NT2/D1 (cell line): ENCODE results near the gene EFCAB10.

Experiments used
- DNase-seq: peaks from one replicate; pipeline ENCODE4 v3.0.0-alpha.2; 2011; ENCODE audit warnings: low read depth, low spot score
- H3K27me3 ChIP-seq: 2 replicates; pipeline ENCODE4 v1.6.0; 2011; ENCODE audit warnings: mild to moderate bottlenecking; ENCODE audit not compliant: insufficient read length, insufficient read depth
- H3K36me3 ChIP-seq: 2 replicates; pipeline ENCODE4 v1.6.1; 2011; ENCODE audit warnings: mild to moderate bottlenecking, low read length, mixed read lengths; ENCODE audit not compliant: insufficient read depth, insufficient read length
- H3K4me1 ChIP-seq: 2 replicates; pipeline ENCODE4 v1.5.1; 2011; ENCODE audit not compliant: insufficient read depth, insufficient read length
- H3K4me3 ChIP-seq: 2 replicates; pipeline ENCODE4 v1.5.1; 2011; ENCODE audit warnings: low read depth; ENCODE audit not compliant: insufficient read length
- H3K9ac ChIP-seq: 2 replicates; pipeline ENCODE4 v1.6.0; 2011; ENCODE audit warnings: low read depth; ENCODE audit not compliant: insufficient read length
- H3K9me3 ChIP-seq: 2 replicates; pipeline ENCODE4 v1.5.1; 2011; ENCODE audit warnings: mild to moderate bottlenecking, low read length; ENCODE audit not compliant: insufficient read depth
- SUZ12 ChIP-seq: IDR thresholded peaks from 2 replicates; pipeline ENCODE4 v1.6.1; 2011; ENCODE audit not compliant: insufficient read length, insufficient read depth; ENCODE audit errors: extremely low read depth
- YY1 ChIP-seq: IDR thresholded peaks from 2 replicates; pipeline ENCODE4 v1.6.1; 2011; ENCODE audit not compliant: insufficient read length, insufficient read depth
- ZNF274 ChIP-seq: IDR thresholded peaks from 2 replicates; pipeline ENCODE4 v1.6.1; 2011; ENCODE audit warnings: mild to moderate bottlenecking, low read depth, low read length

EFCAB10 gene

DNA sequence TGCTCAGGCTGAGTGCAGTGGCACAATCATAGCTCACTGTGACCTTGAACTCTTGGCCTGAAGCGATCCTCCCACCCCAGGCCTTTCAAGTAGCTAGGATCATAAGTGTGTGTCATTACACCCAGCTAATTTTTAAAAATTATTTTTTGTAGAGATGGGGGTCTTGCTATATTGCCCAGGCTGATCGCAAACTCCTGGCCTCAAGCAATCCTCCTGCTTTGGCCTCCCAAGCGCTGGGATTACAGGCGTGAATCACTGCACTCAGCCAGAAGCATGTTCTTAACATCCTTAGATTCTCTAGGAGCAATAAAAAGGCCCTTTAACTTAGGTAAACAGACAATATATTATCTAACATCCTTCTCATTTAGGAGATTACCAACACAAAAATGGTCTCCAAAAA lies 38.3 kb upstream of the EFCAB10 start:
- Histone ChIP-seq H3K9ac (no peak overlapping the region), H3K27me3 (no peaks in the 10 kb centered on the region), H3K36me3 (peaks cover 19% of the 10 kb centered on the region), H3K4me1 (no peaks in the 10 kb centered on the region), H3K4me3 (no peak overlapping the region), H3K9me3 (no peaks in the 10 kb centered on the region)
- TF ChIP-seq YY1 = no peak
- no peak for TF ChIP-seq SUZ12
- TF ChIP-seq ZNF274 = no peak
- DNase-seq = no peak

DNA sequence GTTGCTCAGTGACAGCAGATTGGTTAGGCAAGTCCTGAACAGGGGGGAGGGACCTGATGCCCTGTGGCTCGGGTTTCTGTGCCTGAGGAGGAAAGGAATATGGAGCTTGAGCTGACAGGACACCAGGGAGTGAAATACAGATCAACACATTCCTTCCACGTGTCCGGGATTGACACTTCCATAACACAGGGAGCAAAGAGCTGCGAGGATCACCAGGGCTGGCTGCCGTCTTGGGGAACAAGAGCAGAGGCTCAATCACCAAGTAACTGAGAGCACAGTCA lies 36.7 kb upstream of the EFCAB10 start:
- no peaks in the 10 kb centered on the region for H3K9me3 ChIP-seq
- no peak for DNase-seq
- no peak overlapping the region for H3K4me3 ChIP-seq
- no peak overlapping the region for H3K9ac ChIP-seq
- peaks cover 26% of the 10 kb centered on the region for H3K36me3 ChIP-seq
- TF ChIP-seq YY1 (no peak), SUZ12 (no peak), ZNF274 (no peak)
- H3K27me3 ChIP-seq = no peaks in the 10 kb centered on the region
- H3K4me1 ChIP-seq = no peaks in the 10 kb centered on the region

DNA sequence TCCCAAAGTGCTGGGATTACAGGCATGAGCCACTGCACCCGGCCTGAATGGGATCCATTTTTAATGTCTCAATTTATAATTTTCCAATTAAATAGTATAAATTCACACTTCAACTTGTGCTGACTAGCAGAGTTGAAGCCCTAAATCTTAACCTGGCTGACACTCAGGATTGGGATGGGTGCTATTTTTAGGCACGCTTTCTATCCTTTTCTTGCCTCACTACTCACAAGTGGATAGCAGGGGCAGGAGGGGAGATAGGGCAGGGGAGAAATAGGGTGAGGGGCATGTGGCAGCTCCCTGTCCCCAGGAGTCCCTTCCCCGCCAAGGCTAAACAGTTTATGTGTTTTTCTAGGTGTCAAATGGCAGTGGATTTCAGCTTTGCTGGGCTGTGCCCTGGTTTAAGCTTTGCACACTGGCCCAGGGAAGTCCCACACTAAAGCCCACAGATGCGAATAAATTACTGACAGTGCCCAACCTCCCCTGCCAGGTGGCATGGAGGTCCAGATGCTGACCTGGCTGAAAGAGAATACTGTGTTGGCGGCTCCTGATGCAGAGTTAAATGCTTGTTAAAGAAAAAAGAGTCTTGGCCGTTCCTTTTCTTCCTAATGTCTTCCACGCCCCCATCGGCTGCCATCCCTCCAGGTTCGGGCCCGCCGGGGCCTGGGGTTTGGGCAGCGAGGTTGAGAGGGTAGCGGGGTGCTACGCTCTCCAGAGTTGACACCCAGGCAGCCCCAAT lies 36.2 kb upstream of the EFCAB10 start:
- Histone ChIP-seq H3K9ac (no peak overlapping the region), H3K36me3 (peaks cover 26% of the 10 kb centered on the region), H3K4me3 (no peak overlapping the region), H3K4me1 (no peaks in the 10 kb centered on the region), H3K27me3 (no peaks in the 10 kb centered on the region), H3K9me3 (no peaks in the 10 kb centered on the region)
- DNase-seq = no peak
- no peak for TF ChIP-seq ZNF274
- TF ChIP-seq SUZ12 = no peak
- no peak for TF ChIP-seq YY1

DNA sequence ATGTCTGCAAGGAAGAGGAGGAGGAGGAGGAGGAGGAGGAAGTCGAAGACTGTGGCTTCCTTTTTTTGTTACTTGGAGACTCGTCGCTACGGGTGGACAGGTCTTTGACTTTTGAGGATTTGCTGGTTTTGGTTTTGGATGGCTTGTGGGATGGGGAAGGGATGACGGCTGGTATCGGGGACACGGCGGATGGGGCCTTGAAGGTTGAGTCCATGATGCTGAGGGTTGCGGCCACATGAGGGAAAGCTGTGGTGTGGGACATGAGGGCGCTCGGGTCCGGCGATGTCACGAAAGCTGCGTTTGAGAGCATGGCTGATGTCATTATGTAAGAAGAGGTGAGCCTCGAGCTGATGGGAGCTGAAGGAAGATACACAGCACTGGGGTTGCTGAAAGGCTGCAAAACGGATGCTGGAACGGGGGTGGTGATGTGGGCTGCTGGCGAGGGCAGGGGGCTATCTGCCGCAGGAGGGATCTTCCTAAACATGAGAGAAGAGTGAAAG lies 33.1 kb upstream of the EFCAB10 start:
- DNase-seq = no peak
- Histone ChIP-seq H3K9me3 (no peaks in the 10 kb centered on the region), H3K4me3 (no peak overlapping the region), H3K9ac (peak overlapping the region; percentile 21), H3K27me3 (no peaks in the 10 kb centered on the region), H3K4me1 (peaks cover 2% of the 10 kb centered on the region), H3K36me3 (peaks cover 20% of the 10 kb centered on the region)
- TF ChIP-seq ZNF274 = no peak
- no peak for TF ChIP-seq YY1
- no peak for TF ChIP-seq SUZ12

DNA sequence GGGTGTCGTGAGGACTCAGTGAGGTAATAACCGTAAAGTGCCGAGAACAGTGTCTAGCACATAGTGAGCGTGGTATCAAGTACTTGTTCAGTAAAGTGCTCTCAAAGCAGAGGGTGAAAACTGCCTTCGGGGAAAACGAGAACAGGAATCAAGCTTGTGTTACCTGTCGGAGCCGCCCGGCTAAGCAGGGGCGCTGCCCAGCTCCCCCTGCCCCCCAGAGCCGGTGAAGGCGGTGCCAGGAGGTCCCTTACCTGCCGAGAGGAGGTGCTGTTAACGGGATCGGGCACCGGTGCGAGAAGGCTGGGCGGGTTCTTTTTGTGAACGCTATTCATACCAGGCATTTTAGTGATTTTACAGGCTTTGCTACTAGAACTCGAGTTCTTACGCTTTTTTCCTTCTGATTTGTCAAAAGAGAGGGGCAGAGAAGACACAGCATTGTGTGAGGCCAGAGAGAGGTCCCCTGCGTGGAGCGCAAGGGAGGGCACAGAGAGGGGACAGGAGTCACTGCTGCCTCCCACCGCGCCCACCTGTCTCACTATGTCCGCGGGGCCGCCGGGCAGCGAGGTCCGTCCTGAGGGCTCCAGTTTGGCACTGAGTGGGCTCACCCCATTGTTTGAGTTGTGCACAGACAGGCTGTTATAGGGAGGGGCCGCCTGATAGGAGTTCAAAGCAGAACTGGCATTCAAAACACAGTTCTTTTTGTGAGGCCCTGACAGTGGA lies 32.5 kb upstream of the EFCAB10 start:
- no peak for DNase-seq
- Histone ChIP-seq H3K9ac (no peak overlapping the region), H3K4me3 (no peak overlapping the region), H3K9me3 (no peaks in the 10 kb centered on the region), H3K27me3 (no peaks in the 10 kb centered on the region), H3K36me3 (peaks cover 20% of the 10 kb centered on the region), H3K4me1 (peaks cover 2% of the 10 kb centered on the region)
- no peak for TF ChIP-seq ZNF274
- no peak for TF ChIP-seq SUZ12
- no peak for TF ChIP-seq YY1

DNA sequence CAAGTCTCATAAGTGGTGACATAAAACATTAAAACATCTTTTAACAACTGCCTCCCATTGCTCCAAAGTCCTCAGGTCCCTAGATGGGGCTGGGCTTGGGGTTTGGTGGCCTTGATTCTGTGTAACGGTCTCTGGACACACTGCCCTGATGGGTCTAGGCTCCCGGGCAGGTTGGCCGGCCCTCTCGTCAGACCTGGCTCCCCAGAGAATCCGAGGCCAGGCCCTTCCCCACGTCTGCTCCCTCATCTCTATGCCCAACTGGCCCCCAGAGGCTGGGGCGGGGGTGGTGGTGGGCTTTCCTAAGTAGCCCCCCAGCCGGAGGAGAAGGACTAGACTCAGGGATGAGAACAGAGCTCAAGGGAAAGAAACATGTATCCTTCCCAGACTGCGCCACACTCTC lies 31.5 kb upstream of the EFCAB10 start:
- H3K4me3 ChIP-seq = no peak overlapping the region
- H3K27me3 ChIP-seq = no peaks in the 10 kb centered on the region
- no peaks in the 10 kb centered on the region for H3K9me3 ChIP-seq
- TF ChIP-seq SUZ12 = no peak
- H3K9ac ChIP-seq = no peak overlapping the region
- H3K36me3 ChIP-seq = peaks cover 20% of the 10 kb centered on the region
- peaks cover 2% of the 10 kb centered on the region for H3K4me1 ChIP-seq
- DNase-seq = no peak

DNA sequence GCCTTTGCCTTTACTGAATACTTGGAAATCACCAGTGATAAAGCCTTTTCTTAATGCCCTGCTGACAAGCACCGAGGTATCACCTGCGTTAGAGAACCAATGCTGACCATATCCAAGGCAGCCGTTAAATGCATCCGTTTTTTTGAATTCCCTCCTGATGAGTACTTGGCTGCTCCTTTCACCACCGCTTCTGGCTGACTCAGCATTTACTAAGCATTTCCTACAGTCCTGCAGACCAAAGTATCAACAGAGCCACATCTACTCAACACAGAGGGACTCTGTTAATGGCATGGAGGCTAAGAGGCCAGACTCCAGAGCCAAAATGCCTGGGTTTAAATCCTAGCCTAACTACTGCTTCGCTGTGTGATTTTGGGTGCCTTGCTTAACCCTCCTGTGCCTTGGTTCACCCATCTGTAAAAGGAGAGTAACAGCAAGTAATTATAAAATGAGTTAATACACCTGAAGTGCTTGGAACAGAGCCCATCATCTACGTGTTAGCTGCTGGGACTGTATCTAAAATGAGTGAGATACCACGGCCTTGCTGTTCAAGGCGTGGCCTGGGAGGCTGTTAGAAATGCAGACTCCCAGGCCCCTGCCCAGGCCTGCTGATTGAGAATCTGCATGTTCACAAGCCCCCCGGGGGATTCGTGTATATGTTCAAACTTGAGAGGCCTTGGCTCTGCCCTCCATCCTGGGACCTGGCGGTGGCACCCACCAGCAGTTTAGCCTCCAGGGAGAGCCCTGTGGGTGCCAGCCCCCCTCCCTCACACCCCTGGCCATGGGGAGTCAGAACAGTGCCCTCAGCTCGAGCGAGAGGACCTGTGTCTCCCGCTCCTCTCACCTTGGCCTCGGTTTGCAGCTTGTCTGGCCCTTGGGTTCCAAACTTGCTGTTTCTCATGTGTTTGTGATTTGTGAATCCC lies 30.8 kb upstream of the EFCAB10 start:
- Histone ChIP-seq H3K4me1 (peaks cover 2% of the 10 kb centered on the region), H3K4me3 (no peak overlapping the region), H3K36me3 (peaks cover 20% of the 10 kb centered on the region), H3K27me3 (no peaks in the 10 kb centered on the region), H3K9ac (no peak overlapping the region), H3K9me3 (no peaks in the 10 kb centered on the region)
- no peak for TF ChIP-seq YY1
- TF ChIP-seq SUZ12 = no peak
- TF ChIP-seq ZNF274 = no peak
- no peak for DNase-seq
